ENCODE measurements around the gene HPGD.
"Not testable (repeated sequence)": the region's sequence is repeated elsewhere in the genome, so short reads cannot be mapped to it uniquely, and the experiment has no call there.

The HPGD gene

DNA sequence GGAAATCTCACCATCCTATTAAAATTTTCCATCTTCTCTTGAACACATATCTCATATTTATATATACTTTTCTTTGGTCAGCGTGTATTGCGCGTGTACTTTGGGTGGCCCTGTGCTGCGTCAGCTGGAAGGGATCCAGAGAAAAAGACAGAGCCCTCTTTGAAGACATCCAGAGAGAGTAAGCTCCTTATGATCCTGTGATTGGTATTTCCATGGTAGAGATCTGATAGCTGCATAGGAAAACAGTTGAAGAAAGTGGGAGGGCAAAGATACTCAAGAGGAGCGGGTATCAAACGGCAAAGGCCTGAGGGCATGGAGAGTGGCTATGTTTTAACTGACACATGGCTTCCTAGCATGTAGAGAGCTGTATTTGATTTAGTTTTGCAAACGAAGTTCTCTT lies 4.4 kb upstream of the HPGD start:
- DNase-seq (ENCODE audit: low read depth): no peak

DNA sequence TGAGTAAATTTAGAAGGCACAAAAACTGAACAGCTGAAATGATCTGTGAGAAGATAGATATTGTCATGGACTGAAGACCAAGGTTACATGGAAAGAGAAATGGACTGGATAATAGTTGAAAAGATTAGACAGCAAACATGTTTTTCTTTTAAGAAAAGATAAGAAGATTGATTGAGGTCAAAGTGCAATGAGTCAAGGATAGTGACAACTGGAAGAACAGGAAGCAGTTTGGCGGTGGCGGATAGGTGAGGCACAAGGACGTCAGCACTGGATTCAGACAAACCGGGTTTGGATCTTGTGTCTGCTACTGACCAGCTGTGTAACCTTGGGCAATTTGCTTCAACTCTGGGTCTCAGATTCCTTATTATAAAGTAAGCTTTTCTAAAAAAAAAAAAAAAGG lies 2.0 kb upstream of the HPGD start:
- no peak for DNase-seq (ENCODE audit: low read depth)

DNA sequence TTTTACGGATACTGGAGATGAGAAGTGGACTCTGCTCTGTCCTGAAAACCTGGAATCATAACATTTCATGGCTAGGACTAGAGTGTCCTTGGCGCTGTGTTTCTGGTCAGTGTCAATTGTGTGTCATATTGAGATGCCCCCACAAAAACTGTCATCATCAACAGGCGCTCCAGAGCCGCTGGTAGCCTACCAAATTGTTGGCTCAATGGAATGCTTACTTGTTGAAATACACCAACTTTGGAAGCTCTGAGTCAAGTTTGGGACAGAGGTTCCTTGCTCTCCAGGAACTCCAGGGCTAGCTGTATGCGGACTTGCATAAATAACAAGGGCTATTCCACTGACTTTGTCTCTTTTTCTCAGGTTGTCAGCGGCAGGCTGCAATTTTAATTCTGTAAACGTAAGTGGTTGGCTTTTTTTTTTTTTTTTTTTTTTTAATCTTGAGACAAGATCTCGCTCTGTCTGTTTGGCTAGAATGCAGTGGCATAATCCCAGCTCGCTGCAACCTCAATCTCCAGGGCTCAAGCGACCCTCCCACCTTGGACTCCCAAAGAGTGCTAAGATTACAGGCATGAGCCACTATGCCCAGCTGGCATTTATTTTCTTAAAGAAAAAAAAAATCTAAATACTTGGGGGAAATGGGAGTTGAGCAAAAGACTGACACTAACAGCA lies 871 bp upstream of the HPGD start:
- DNase-seq (ENCODE audit: low read depth): peak; percentile 57

DNA sequence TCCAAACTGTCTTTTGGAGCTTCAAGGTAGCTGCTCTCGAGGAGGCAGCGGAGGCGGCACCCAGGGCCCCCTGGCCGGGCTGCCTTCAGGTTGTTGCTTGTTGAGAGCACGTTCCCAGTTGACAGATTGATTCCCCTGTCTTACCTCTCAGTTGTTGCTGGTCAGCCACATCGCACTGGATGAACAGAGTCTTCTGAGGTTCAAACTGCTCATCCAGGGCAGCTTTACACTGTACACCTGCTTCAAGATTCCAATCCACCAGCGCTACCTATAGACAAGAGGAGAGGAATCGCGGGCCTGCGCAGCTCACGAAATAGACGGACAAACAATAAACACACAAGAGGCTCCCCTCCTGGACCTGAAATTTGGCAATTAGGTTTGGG lies 497 bp downstream of the HPGD start:
- DNase-seq (ENCODE audit: low read depth): no peak

DNA sequence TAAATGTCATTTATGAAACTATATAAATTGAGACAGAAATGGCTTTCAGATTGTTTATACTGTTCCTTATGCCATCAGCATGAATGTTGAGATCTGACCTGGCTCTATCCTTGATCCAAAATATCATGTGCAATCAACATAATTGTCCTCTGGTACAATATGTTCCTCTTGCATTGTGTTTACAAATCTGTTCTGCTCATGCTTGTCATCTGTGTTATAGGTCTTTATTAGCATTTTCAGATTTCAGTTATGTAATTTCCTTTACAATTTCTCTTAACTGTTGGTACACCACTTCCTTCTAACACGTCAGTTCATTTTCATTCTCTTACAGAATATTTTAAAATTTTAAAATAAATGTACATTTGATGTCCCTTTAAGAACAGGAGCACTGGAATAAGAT lies 1.6 kb downstream of the HPGD start:
- peak; percentile 48 for DNase-seq (ENCODE audit: low read depth)

DNA sequence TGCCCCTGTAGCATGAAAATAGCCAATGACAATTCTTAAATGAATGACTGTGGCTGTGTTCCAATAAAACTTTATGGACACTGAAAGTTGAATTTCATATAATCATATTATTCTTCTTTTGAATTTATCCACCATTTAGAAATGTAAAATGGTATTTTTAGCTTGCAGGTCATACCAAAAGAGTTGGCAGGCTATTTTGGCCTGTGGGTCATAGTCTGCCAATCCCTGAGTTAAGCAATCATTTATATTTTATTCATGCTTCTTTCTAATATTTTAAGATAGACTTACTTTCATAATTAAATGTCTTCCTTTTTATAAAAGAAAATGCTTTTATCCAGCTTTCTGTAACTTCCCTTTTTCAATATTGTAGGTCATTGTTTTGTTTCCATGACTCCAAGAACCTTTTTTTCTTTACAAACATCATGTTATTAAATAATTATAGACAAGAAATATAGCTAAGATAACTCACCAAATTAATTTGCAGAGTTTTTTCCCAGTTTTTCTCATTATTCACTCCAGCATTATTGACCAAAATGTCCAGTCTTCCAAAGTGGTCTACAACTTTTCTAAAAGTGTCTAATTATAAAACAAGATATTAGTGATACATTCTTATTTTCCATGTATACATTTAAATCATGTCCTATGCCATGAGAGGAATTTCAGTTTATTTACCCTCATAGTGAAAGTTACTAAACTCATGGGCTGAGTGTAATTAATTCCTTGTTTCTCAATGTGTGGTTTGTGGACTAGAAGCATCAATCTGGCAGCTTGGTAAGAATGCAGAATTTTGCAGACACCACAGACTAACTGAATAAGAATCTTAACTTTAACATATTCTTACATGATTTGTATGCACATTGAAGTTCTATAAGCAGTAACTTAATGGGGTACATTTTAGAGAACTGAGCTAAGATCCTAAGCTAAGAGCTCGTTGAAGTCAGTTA lies 4.5 kb downstream of the HPGD start:
- peak; percentile 35 for DNase-seq (ENCODE audit: low read depth)

DNA sequence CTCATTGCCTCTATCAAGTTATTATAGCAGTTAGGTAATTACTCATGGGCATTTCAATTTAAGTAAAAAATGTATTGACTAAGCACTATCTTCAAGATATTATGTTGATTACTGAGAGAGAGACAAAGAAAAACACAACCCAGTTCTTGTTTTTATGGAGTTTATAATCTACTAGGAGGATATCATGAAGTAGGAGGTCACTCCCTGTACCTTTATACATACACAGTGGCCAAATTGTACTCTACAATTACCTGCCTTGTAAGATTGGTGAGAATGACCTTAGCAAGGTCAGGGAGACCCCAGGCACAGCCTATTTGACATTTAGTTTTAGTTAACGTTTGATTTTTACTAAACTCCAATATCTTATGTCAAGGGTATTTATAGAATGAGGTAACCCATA lies 5.5 kb downstream of the HPGD start:
- no peak for DNase-seq (ENCODE audit: low read depth)

DNA sequence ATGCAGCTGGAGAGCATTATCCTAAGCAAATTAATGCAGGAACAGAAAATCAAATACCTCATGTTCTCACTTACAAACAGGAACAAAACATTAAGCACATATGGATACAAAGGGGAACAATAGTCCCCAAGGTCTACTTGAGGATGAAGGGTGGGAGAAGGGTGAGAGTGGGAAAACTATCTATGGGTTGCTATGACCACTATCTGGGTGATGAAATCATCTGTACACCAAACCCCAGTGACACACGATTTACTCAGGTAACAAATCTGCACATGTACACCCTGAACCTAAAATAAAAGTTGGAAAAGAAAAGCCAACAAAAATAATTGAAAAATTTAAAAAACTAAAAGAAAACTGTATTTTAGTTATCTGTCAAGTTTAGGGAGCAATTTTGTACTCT lies 5.9 kb downstream of the HPGD start:
- DNase-seq (ENCODE audit: low read depth): no peak

DNA sequence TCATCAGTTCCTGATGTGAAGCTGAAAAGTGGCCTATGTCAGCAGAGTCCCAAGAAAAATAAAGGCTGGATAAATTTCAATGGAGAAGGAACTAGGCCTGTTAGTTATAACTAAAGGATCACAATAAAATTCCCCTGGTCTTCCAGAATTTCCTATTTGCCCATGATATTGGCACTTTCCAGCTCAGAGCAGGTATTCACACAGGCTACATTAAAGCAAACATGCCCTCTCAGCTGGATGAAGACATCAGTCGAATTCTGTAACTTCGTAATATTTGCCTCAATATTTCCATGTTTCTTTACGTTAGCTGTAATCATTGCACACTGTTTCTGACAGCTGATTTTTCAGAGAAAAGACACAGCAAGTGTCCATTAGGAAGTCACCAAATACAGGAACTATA lies 9.5 kb downstream of the HPGD start:
- no peak for DNase-seq (ENCODE audit: low read depth)

DNA sequence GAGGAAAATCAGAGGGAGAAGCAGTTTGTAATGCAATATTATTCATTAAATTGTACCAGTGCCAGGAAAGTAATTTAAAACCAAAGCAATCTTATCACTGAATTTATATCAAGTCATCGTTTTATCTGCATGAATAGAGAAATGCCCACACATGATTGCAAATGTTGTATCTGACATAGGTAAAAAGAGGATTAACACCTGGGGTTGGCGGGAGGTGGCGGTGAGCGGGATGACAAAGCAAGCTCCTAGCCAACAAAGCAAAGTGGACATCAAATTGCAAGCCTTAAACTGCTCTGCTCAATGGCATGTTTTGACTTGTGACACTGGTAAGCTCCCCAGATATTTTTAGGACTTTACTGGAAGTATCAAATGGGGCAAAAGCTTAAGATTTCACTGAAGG lies 16.4 kb downstream of the HPGD start:
- DNase-seq (ENCODE audit: low read depth): no peak

DNA sequence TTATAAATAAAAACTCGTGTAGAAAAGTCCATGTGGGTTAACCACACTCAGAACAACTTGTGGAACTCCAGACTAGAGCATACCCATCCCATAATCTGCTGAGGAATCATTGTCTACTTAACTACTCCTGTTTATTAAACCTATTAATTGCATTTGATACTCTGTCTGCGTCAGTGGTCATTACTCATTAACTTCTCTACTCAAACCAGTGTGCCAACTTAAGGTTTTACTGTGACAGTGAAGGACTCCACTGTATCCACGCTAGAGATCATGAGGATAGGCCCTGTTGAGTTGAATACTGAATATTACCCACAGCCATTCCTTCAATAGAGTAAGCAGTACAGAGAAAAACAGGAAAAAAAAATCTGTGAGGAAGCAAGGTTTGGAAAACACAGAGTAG lies 17.3 kb downstream of the HPGD start:
- DNase-seq (ENCODE audit: low read depth): no peak

DNA sequence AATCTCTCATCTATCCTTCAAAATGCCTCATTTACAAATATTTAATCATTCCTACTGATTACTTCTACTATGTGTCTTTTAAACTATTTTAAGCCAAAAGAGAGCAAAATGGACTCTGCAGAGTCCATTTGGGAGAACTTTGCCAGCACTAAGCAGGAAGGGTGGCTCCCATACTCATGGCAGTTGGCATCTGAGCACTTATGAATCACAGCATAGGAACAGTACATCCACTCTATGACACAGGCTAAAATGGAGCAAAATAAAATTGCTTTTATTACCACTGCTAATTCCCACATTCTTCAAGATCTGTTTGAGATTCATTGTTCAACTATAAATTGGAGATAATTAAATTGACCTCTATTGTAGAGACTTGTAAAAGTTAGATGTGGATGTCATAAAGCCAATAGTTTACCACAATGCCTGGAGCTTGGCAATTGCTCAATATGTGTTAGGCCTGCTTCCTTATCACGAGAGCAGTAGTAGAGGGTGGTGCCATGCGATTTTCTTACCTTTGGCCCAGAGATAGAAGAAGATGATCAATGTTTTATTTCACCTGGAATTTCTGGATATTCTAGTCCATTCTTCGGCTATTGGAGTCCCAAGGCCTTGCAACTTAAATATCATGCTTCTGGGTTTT lies 19.1 kb downstream of the HPGD start:
- peak; percentile 12 for DNase-seq (ENCODE audit: low read depth)

DNA sequence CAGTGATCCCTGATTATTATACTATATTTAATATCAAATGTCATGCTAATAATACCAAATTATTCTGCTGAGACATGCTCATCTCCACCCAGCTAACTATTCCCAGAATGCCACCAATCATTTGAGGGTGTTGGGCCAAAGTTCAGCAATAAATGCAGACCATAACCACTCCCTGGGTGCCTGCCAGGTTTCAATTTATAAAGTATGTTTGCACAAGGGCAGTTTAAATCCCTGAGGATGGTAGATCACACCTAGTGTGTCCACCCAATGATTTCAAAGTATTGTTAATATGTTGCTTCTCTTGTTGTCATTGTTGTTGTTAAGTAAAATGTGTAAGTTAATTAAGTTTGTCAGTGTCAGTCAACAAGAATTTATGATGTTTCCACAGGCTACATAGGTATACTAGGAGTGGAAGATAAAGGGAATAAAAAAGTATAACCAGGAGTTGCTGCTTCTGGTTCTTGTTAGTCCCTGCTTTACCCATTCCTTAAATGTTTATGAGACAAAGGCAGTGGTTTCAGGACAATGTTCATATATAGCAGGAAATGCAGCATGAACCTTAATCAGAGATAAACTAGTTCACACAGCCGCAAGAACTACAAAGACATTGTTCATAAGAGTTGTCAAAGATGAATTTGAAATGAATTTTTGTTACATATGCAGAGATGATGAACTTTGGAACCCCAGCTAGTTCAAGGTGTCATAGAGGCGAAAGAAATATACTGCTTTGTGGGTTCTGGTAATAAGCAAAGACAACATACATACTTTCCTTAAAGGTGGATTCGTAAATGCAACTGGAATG lies 25.5 kb downstream of the HPGD start:
- DNase-seq (ENCODE audit: low read depth): no peak

DNA sequence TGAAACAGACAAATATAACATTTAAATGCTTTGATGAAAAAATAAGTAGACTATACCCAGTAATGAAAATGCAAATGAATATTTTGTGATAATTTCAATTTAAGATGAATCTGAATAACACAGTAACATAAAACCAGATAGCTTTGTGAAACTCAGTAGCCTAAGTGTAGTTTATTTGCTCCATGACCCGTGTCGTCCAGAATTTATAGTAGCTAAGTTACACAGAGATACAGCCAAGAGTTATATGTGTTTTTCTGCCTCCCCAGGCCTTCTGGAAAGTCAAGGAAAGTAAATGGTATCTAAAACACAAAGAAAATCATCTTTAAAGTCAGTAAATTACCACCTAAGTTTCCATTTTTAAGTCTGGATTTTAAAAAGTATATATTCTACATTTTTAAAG lies 26.7 kb downstream of the HPGD start:
- no peak for DNase-seq (ENCODE audit: low read depth)

DNA sequence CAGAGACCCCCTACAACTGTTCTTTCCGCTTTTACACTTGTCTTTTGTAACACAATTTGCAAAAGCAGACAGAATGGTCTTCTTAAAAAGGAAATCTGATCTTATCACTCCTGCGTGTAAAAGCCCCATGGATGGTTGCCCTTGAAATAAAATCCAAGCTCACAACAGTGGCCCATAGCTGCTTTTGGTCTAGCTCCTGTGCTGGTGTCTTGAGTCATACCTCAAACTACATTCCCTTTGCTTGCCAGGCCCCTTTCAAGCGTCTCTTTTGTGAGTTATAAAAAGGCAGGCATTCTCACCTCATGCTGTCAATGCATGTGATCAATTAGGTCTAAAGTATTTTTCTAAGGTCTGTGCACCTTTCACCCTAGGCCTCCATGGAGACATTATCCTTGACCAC lies 27.6 kb downstream of the HPGD start:
- DNase-seq (ENCODE audit: low read depth): no peak

DNA sequence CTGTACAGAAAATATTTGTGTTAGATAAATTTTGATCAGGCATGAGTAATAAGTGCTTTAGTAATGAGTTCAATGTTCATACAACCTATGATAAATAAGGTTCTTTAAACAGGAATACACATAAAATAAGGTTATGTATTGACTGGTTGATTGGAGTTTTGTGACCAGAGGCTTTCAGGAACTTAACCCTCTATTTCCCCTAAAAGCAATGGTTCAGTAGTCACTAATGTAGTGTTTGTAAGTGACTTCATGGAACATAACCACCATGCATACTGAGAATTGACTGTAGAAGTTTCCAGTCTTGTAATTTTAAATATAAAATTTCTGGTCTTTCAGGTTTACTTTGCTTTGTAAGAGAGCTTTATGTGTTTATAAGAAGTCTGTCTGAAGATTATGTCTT lies 28.1 kb downstream of the HPGD start:
- DNase-seq (ENCODE audit: low read depth): no peak

DNA sequence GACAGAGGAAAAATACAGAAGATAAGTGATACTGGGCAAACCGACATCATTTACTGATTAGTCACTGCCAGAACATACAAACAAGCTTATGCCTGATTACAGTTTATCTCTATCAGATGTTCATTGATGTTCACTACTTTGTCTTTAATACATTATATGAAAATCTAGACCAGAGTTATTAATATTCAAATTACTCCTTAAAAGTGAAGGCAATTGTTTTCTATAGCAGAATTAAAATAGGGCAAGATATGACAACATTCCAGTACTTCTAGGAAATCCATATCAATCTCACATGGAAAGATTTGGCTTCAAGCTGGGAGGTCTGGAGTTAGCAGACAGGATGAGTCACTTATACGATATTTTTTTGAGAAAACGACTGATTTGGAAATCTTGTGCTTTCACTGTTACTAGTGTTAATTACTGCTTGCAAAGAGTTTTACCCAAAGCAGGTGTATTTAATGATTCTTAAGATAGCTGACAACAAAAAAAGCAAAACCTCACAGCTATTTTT lies 31.8 kb downstream of the HPGD start:
- DNase-seq (ENCODE audit: low read depth): peak; percentile 35

DNA sequence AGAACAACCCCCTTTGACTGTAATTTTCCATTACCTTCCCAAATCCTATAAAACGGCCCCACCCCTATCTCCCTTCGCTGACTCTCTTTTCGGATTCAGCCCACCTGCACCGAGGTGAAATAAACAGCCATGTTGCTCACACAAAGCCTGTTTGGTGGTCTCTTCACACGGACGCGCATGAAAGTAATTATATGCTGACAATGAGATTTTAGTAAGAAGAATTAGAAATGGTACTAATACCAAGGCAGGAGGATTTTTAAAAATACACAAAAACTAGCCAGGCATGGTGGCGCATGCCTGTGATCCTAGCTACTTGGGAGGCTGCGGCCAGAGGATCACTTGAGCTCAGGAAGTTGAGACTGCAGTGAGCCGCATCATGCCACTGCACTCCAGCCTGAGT lies 33.9 kb downstream of the HPGD start:
- not testable (repeated sequence) for DNase-seq (ENCODE audit: low read depth)

DNA sequence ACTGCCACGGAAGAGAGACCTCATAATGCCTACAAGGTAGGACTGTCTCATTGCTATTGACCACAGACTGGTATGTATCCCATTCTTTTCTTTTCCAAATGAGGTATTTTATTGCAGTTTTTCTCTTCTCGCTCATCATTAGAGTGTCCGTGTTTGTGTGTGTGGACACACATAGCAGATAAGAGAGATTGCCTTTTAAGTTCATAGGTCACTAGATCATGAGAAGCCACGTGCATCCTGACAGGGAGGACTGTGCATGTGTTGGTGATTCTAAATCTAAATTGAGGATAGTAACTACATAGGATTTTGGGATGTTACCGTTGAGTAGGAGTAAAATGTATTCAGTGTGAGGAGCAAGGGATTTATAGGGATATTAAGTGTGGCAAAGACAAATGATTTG lies 37.3 kb downstream of the HPGD start:
- no peak for DNase-seq (ENCODE audit: low read depth)

DNA sequence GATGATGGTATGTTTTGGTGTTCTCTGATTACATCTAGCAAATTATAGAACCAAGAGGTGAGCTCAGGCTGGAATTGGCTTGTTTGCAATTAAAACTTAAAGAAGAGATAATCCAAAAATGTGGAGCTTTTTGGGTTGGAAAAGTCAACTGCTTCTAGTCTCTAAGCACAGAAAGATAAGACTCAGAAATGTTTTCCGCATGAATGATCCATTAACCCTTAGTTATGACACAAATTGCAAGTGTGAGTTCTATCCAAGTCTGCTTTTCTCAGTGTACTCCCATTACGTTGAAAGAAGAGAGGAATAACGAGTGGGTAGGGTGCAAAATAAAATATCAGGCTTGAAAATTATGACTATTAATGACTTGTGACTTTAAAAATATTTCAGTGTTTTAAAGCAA lies 38.5 kb downstream of the HPGD start:
- no peak for DNase-seq (ENCODE audit: low read depth)

DNA sequence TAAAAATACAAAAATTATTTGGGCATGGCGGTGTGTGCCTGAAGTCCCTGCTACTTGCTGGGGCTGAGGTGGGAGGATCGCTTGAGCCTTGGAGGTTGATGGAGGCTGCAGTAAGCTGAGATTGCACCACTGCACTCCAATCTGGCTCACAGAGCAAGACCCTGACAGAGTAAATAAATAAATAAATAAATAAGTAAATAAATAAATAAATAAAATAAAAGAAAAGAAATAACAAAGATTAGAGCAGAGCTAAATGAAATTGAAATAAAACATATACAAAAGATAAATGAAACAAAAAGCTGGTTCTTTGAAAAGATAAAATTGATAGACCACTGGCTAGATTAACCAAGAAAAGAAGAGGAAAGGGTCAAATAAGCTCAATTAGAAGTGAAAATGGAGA lies 43.1 kb downstream of the HPGD start:
- DNase-seq (ENCODE audit: low read depth): no peak

DNA sequence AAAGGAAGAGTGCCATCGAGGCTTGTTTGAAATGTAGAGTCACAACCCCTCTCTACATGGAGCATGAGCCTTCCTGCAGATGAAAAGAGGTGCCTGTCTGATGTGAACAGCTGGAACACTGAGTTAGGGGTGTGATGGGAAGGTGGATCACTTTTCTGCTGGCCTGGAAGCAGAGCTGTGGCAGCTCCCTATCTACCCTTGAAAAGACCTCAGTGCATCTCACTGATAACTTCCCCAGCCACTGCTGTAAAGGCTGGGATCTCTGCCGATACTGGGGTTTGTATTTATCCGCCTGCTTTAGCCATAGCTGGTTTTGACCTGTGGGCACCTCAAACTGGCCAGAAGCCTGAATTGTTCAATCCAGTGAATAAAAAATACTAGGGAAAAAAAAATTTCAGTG lies 46.8 kb downstream of the HPGD start:
- DNase-seq (ENCODE audit: low read depth): no peak

Data from fibroblast of gingiva (primary cell).